Karpas-422 (cell line): Measurements from ENCODE around the gene SCAF1. TPM values are rescaled to one million over a fixed set of nuclear protein-coding genes. Genes with fewer than 3 reads are reported as not detected.

Source experiments
- DNase-seq: peaks from one replicate; pipeline ENCODE4 v3.0.0-alpha.2; 2015
- H2AFZ ChIP-seq: fragments of 200-600 bp; sonication (generic); 2 replicates; pipeline ENCODE4 v1.6.1; 2014; ENCODE audit warnings: antibody characterized with exemption, low read length, mixed read lengths
- H3K27ac ChIP-seq: fragments of 200-600 bp; sonication (generic); 2 replicates; pipeline ENCODE4 v1.5.1; 2014; ENCODE audit warnings: mild to moderate bottlenecking, low read length, moderate library complexity
- H3K27me3 ChIP-seq: fragments of 200-600 bp; sonication (generic); 2 replicates; pipeline ENCODE4 v1.6.1; 2014; ENCODE audit warnings: low read length, mixed read lengths
- H3K36me3 ChIP-seq: fragments of 200-600 bp; sonication (generic); 2 replicates; pipeline ENCODE4 v1.6.1; 2014; ENCODE audit warnings: low read length, mixed read lengths; ENCODE audit not compliant: insufficient read depth
- H3K4me1 ChIP-seq: fragments of 200-600 bp; sonication (generic); 2 replicates; pipeline ENCODE4 v1.6.1; 2014; ENCODE audit warnings: mild to moderate bottlenecking, low read length, mixed read lengths
- H3K4me2 ChIP-seq: fragments of 200-600 bp; sonication (generic); 2 replicates; pipeline ENCODE4 v1.6.1; 2014; ENCODE audit warnings: low read length, low read depth, mild to moderate bottlenecking; ENCODE audit not compliant: poor library complexity, severe bottlenecking
- H3K4me3 ChIP-seq: fragments of 200-600 bp; sonication (generic); 2 replicates; pipeline ENCODE4 v1.5.1; 2014; ENCODE audit warnings: mild to moderate bottlenecking, antibody characterized with exemption, low read length, mixed read lengths
- H3K79me2 ChIP-seq: fragments of 200-600 bp; sonication (generic); 2 replicates; pipeline ENCODE4 v1.6.1; 2014; ENCODE audit warnings: mild to moderate bottlenecking, low read length, mixed read lengths
- H3K9ac ChIP-seq: fragments of 200-600 bp; sonication (generic); 2 replicates; pipeline ENCODE4 v1.6.0; 2014; ENCODE audit warnings: low read length
- H3K9me2 ChIP-seq: fragments of 200-600 bp; sonication (generic), shearing (Covaris generic); replicated peaks from 2 replicates; pipeline ENCODE4 v1.6.0; 2014; ENCODE audit warnings: mild to moderate bottlenecking, low read length, moderate library complexity; ENCODE audit not compliant: insufficient read depth
- H3K9me3 ChIP-seq: fragments of 300-700, 200-600 bp; sonication (generic); 2 replicates; pipeline ENCODE4 v1.6.1; 2014; ENCODE audit warnings: low read length, mixed read lengths
- H4K20me1 ChIP-seq: fragments of 200-600 bp; sonication (generic); 2 replicates; pipeline ENCODE4 v1.6.1; 2014; ENCODE audit warnings: mild to moderate bottlenecking, antibody characterized with exemption, low read length, low read depth; ENCODE audit not compliant: insufficient read depth
- total RNA-seq: library from RNA; depleted of rRNA; stranded (reverse); fragments of >200 nt; shearing (Covaris generic); gene quantifications from 2 replicates; pipeline ENCODE4 v1.2.3, GENCODE V29; 2014; ENCODE audit warnings: low replicate concordance

Gene SCAF1
- total RNA-seq, 1 experiment from 2014 or later = 8.3 TPM

- Histone ChIP-seq H4K20me1 (peaks cover 58% of the 10 kb centered on the region), H3K4me1 (peaks cover 33% of the 10 kb centered on the region), H3K36me3 (peaks cover 40% of the 10 kb centered on the region), H3K27me3 (no peaks in the 10 kb centered on the region), H2AFZ (no peak overlapping the region), H3K4me2 (peak overlapping the region; percentile 76), H3K79me2 (peaks cover 52% of the 10 kb centered on the region), H3K9me3 (no peaks in the 10 kb centered on the region), H3K9me2 (no peaks in the 10 kb centered on the region), H3K27ac (peak overlapping the region; percentile 32), H3K4me3 (peak overlapping the region; percentile 92), H3K9ac (peak overlapping the region; percentile 58)
- DNase-seq = peak; percentile 99
Measured at GRCh38 chr19:49680421-49681351, 38.7 kb downstream of the SCAF1 start.

GRCh38 chr19:49681830-49682229 is 39.8 kb downstream of the SCAF1 start:
- H3K4me2 ChIP-seq = no peak overlapping the region
- H3K79me2 ChIP-seq = peaks cover 52% of the 10 kb centered on the region
- peaks cover 46% of the 10 kb centered on the region for H3K36me3 ChIP-seq
- H3K4me3 ChIP-seq = no peak overlapping the region
- DNase-seq = no peak
- no peak overlapping the region for H3K27ac ChIP-seq
- no peaks in the 10 kb centered on the region for H3K9me3 ChIP-seq
- H3K9ac ChIP-seq = no peak overlapping the region
- H3K27me3 ChIP-seq = no peaks in the 10 kb centered on the region
- peaks cover 64% of the 10 kb centered on the region for H4K20me1 ChIP-seq
- no peaks in the 10 kb centered on the region for H3K9me2 ChIP-seq
- H3K4me1 ChIP-seq = peaks cover 29% of the 10 kb centered on the region
- H2AFZ ChIP-seq = no peak overlapping the region

GRCh38 chr19:49682274-49682673 is 40.3 kb downstream of the SCAF1 start:
- Histone ChIP-seq H3K36me3 (peaks cover 46% of the 10 kb centered on the region), H3K4me3 (no peak overlapping the region), H3K79me2 (peaks cover 50% of the 10 kb centered on the region)

GRCh38 chr19:49683814-49684250 is 41.8 kb downstream of the SCAF1 start:
- Histone ChIP-seq H3K4me3 (no peak overlapping the region), H3K9me2 (no peaks in the 10 kb centered on the region), H3K79me2 (peaks cover 34% of the 10 kb centered on the region), H3K9me3 (no peaks in the 10 kb centered on the region), H3K27ac (no peak overlapping the region), H4K20me1 (peaks cover 57% of the 10 kb centered on the region), H3K4me1 (peaks cover 23% of the 10 kb centered on the region), H3K36me3 (peaks cover 46% of the 10 kb centered on the region), H2AFZ (no peak overlapping the region), H3K9ac (no peak overlapping the region), H3K27me3 (no peaks in the 10 kb centered on the region), H3K4me2 (no peak overlapping the region)
- DNase-seq = no peak

More at GRCh38 chr19:49682274-49682673, 40.3 kb downstream of the SCAF1 start:
- H4K20me1 ChIP-seq = peaks cover 64% of the 10 kb centered on the region
- no peak overlapping the region for H2AFZ ChIP-seq
- DNase-seq = peak; percentile 39
- no peak overlapping the region for H3K27ac ChIP-seq
- H3K9me2 ChIP-seq = no peaks in the 10 kb centered on the region
- peaks cover 29% of the 10 kb centered on the region for H3K4me1 ChIP-seq
- H3K4me2 ChIP-seq = no peak overlapping the region
- H3K27me3 ChIP-seq = no peaks in the 10 kb centered on the region
- H3K9me3 ChIP-seq = no peaks in the 10 kb centered on the region
- H3K9ac ChIP-seq = no peak overlapping the region

GRCh38 chr19:49684251-49684982 is 42.4 kb downstream of the SCAF1 start:
- Histone ChIP-seq H3K4me3 (no peak overlapping the region), H3K36me3 (peaks cover 46% of the 10 kb centered on the region), H3K4me2 (no peak overlapping the region), H2AFZ (no peak overlapping the region), H3K79me2 (peaks cover 28% of the 10 kb centered on the region), H4K20me1 (peaks cover 52% of the 10 kb centered on the region), H3K27ac (no peak overlapping the region), H3K27me3 (no peaks in the 10 kb centered on the region), H3K4me1 (peaks cover 17% of the 10 kb centered on the region), H3K9me3 (no peaks in the 10 kb centered on the region), H3K9ac (no peak overlapping the region), H3K9me2 (no peaks in the 10 kb centered on the region)
- DNase-seq = peak; percentile 87

- no peaks in the 10 kb centered on the region for H3K9me2 ChIP-seq
- no peaks in the 10 kb centered on the region for H3K9me3 ChIP-seq
- no peaks in the 10 kb centered on the region for H3K27me3 ChIP-seq
- H3K4me3 ChIP-seq = no peak overlapping the region
- H3K9ac ChIP-seq = no peak overlapping the region
- H3K79me2 ChIP-seq = peaks cover 22% of the 10 kb centered on the region
- no peak overlapping the region for H2AFZ ChIP-seq
- no peak for DNase-seq
- H3K4me1 ChIP-seq = peaks cover 11% of the 10 kb centered on the region
- no peak overlapping the region for H3K4me2 ChIP-seq
- H3K36me3 ChIP-seq = peaks cover 46% of the 10 kb centered on the region
- no peak overlapping the region for H3K27ac ChIP-seq
- H4K20me1 ChIP-seq = peaks cover 45% of the 10 kb centered on the region
Measured at GRCh38 chr19:49684983-49685553, 43.1 kb downstream of the SCAF1 start.

- Histone ChIP-seq H3K36me3 (peaks cover 45% of the 10 kb centered on the region), H3K9me2 (no peaks in the 10 kb centered on the region), H3K79me2 (peaks cover 14% of the 10 kb centered on the region), H3K4me2 (no peak overlapping the region), H4K20me1 (peaks cover 40% of the 10 kb centered on the region), H3K9me3 (no peaks in the 10 kb centered on the region), H3K4me1 (peaks cover 3% of the 10 kb centered on the region), H3K4me3 (no peak overlapping the region), H3K9ac (no peak overlapping the region), H2AFZ (no peak overlapping the region), H3K27ac (no peak overlapping the region), H3K27me3 (no peaks in the 10 kb centered on the region)
- no peak for DNase-seq
Measured at GRCh38 chr19:49685845-49686332, 43.9 kb downstream of the SCAF1 start.
